ENCODE data around the gene GARS1. TPM values are rescaled to one million over a fixed set of nuclear protein-coding genes. Genes with fewer than 3 reads are reported as not detected.
"Not testable (repeated sequence)": the region's sequence is repeated elsewhere in the genome, so short reads cannot be mapped to it uniquely, and the experiment has no call there.

Gene GARS1
- total RNA-seq, 1 donor from 2014 or later, result 95.9 TPM

- H3K27ac ChIP-seq, result no peak overlapping the region
- no peak overlapping the region for H3K4me3 ChIP-seq
- H3K27me3 ChIP-seq, result no peaks in the 10 kb centered on the region
- H4K20me1 ChIP-seq (ENCODE audit: low read depth), result no peaks in the 10 kb centered on the region
- H2AFZ ChIP-seq (replicated peaks), result no peak overlapping the region
- Mint-ChIP-seq H3K9me3 (peaks cover 5% of the 10 kb centered on the region), H3K36me3 (peaks cover 10% of the 10 kb centered on the region), H3K27me3 (ENCODE audit: insufficient read depth, low read depth) (peaks cover 5% of the 10 kb centered on the region), H3K27ac (no peak overlapping the region), H3K4me3 (no peak overlapping the region), H3K4me1 (peaks cover 28% of the 10 kb centered on the region)
- peaks cover 35% of the 10 kb centered on the region for H3K4me1 ChIP-seq
- H3K4me2 ChIP-seq, result no peak overlapping the region
- no peaks in the 10 kb centered on the region for H3K9me3 ChIP-seq (ENCODE audit: low read depth)
- peaks cover 16% of the 10 kb centered on the region for H3F3A ChIP-seq (ENCODE audit: low read depth)
- DNase-seq (ENCODE audit: low spot score), result no peak
- H3K9ac ChIP-seq, result no peak overlapping the region
- H3K79me2 ChIP-seq (ENCODE audit: low read depth), result no peaks in the 10 kb centered on the region
- TF ChIP-seq EZH2 (IDR thresholded peaks at IDR 0.05), result no peak
- TF ChIP-seq EZH2phosphoT487 (IDR thresholded peaks at IDR 0.05), result no peak
- TF ChIP-seq CTCF (IDR thresholded peaks at IDR 0.05), result no peak
- H3K36me3 ChIP-seq, result peaks cover 8% of the 10 kb centered on the region
Measured at GRCh38 chr7:30566596-30566995, 28.1 kb upstream of the GARS1 start.

- H3K36me3 Mint-ChIP-seq, result peaks cover 10% of the 10 kb centered on the region
- H3K27me3 Mint-ChIP-seq (ENCODE audit: insufficient read depth, low read depth), result peaks cover 5% of the 10 kb centered on the region
- no peak overlapping the region for H3K27ac Mint-ChIP-seq
- no peak for DNase-seq (ENCODE audit: low spot score)
- Histone ChIP-seq H3K27me3 (no peaks in the 10 kb centered on the region), H3K4me3 (no peak overlapping the region), H2AFZ (replicated peaks) (no peak overlapping the region), H3K9ac (no peak overlapping the region), H3K36me3 (peaks cover 8% of the 10 kb centered on the region), H4K20me1 (ENCODE audit: low read depth) (no peaks in the 10 kb centered on the region), H3K79me2 (ENCODE audit: low read depth) (no peaks in the 10 kb centered on the region), H3K4me2 (no peak overlapping the region), H3F3A (ENCODE audit: low read depth) (peaks cover 16% of the 10 kb centered on the region), H3K9me3 (ENCODE audit: low read depth) (no peaks in the 10 kb centered on the region), H3K27ac (no peak overlapping the region), H3K4me1 (peaks cover 30% of the 10 kb centered on the region)
- H3K4me3 Mint-ChIP-seq, result no peak overlapping the region
- peaks cover 5% of the 10 kb centered on the region for H3K9me3 Mint-ChIP-seq
- no peak for TF ChIP-seq EZH2 (IDR thresholded peaks at IDR 0.05)
- no peak for TF ChIP-seq CTCF (IDR thresholded peaks at IDR 0.05)
- TF ChIP-seq EZH2phosphoT487 (IDR thresholded peaks at IDR 0.05), result no peak
- peaks cover 23% of the 10 kb centered on the region for H3K4me1 Mint-ChIP-seq
Measured at GRCh38 chr7:30567081-30567480, 27.6 kb upstream of the GARS1 start.

- not testable (repeated sequence) for H3K4me1 Mint-ChIP-seq; DNase-seq (ENCODE audit: low spot score); H3K9me3 ChIP-seq (ENCODE audit: low read depth); H3K4me3 Mint-ChIP-seq; H3K27me3 ChIP-seq; H3K4me3 ChIP-seq; H3K27ac Mint-ChIP-seq; H3K27me3 Mint-ChIP-seq (ENCODE audit: insufficient read depth, low read depth); H3K27ac ChIP-seq; H2AFZ ChIP-seq (replicated peaks); H3K79me2 ChIP-seq (ENCODE audit: low read depth); H4K20me1 ChIP-seq (ENCODE audit: low read depth); H3K4me2 ChIP-seq; H3K9ac ChIP-seq
- peaks cover 22% of the 10 kb centered on the region for H3K4me1 ChIP-seq
- peaks cover 13% of the 10 kb centered on the region for H3F3A ChIP-seq (ENCODE audit: low read depth)
- Mint-ChIP-seq H3K9me3 (peaks cover 17% of the 10 kb centered on the region), H3K36me3 (peaks cover 19% of the 10 kb centered on the region)
- peaks cover 12% of the 10 kb centered on the region for H3K36me3 ChIP-seq
Measured at GRCh38 chr7:30570238-30570637, 24.4 kb upstream of the GARS1 start.

- Mint-ChIP-seq H3K27ac (no peak overlapping the region), H3K4me3 (no peak overlapping the region), H3K9me3 (peaks cover 29% of the 10 kb centered on the region), H3K36me3 (peaks cover 26% of the 10 kb centered on the region), H3K27me3 (ENCODE audit: insufficient read depth, low read depth) (peaks cover 3% of the 10 kb centered on the region), H3K4me1 (no peaks in the 10 kb centered on the region)
- Histone ChIP-seq H2AFZ (replicated peaks) (no peak overlapping the region), H4K20me1 (ENCODE audit: low read depth) (no peaks in the 10 kb centered on the region), H3K9me3 (ENCODE audit: low read depth) (peaks cover 27% of the 10 kb centered on the region), H3K4me1 (peaks cover 22% of the 10 kb centered on the region), H3K79me2 (ENCODE audit: low read depth) (no peaks in the 10 kb centered on the region), H3K36me3 (peaks cover 17% of the 10 kb centered on the region), H3K4me3 (no peak overlapping the region), H3K4me2 (no peak overlapping the region), H3K27ac (no peak overlapping the region), H3K9ac (no peak overlapping the region), H3K27me3 (no peaks in the 10 kb centered on the region), H3F3A (ENCODE audit: low read depth) (peaks cover 13% of the 10 kb centered on the region)
- TF ChIP-seq CTCF (IDR thresholded peaks at IDR 0.05), result no peak
- no peak for DNase-seq (ENCODE audit: low spot score)
Measured at GRCh38 chr7:30572212-30572841, 22.4 kb upstream of the GARS1 start.
